Gastroesophageal sphincter (tissue), 2 donors: ENCODE measurements around the gene PBX1.

ENCODE experiments used
- EP300 ChIP-seq: sonication (generic); formaldehyde crosslinking; IDR thresholded peaks from one replicate; pipeline ENCODE4 v1.6.1; 2017; ENCODE audit warnings: antibody characterized with exemption, mild to moderate bottlenecking
- POLR2AphosphoS5 ChIP-seq: sonication (generic); formaldehyde crosslinking; IDR thresholded peaks from one replicate; pipeline ENCODE4 v1.6.1; 2017; ENCODE audit warnings: antibody characterized with exemption

GRCh38 chr1:164651351-164651951, 92.5 kb downstream of the PBX1 start:
- no peak for TF ChIP-seq EP300
- TF ChIP-seq POLR2AphosphoS5: peak; percentile 52
